Measurements from ENCODE around the gene CXorf49B.
A peak's percentile ranks its signal among the peaks of the same experiment; 100 is the strongest.
"Not testable (repeated sequence)": the region's sequence is repeated elsewhere in the genome, so short reads cannot be mapped to it uniquely, and the experiment has no call there.

The CXorf49B gene

GRCh38 chrX:71782225-71782949 is 19.2 kb downstream of the CXorf49B start:
- H3K9me3 ChIP-seq (ENCODE audit: control insufficient read depth, insufficient read depth, low read depth, low read length); H3K27ac ChIP-seq (ENCODE audit: extremely low read depth, low read depth, low read length); CTCF ChIA-PET; H3K36me3 ChIP-seq (ENCODE audit: control insufficient read depth in 2 of 2, insufficient read depth in 1 of 2, low read length in 2 of 2); H3K4me1 ChIP-seq (ENCODE audit: control insufficient read depth, insufficient read depth, low read length); H3K4me3 ChIP-seq (ENCODE audit: low read depth, low read length); POLR2A ChIA-PET: not testable (repeated sequence)

DNA sequence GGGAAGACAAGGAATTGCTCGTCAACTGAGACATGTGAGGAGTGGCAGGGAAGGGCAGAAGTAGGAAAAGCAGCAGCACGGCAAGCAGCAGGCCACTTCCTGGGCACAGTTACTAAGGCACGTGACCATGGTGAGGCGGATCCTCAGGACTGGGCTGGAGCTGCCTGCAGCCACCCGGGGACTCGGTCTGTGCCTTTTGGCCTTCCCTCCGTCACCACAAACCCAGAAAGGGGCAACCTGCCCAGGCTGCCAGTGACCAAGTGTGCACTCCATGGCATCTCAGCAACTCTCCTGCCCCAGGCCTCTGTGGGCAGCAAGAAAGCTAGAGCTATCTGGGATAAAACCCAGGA is 19.8 kb downstream of the CXorf49B start:
- H3K27ac ChIP-seq (ENCODE audit: extremely low read depth, low read depth, low read length); CTCF ChIA-PET: not testable (repeated sequence)

GRCh38 chrX:71783569-71784347 is 20.6 kb downstream of the CXorf49B start:
- H3K9me3 ChIP-seq (ENCODE audit: control insufficient read depth, insufficient read depth, low read depth, low read length); H3K4me1 ChIP-seq (ENCODE audit: control insufficient read depth, insufficient read depth, low read length); POLR2A ChIA-PET; H3K4me3 ChIP-seq (ENCODE audit: low read depth, low read length); H3K36me3 ChIP-seq (ENCODE audit: control insufficient read depth in 2 of 2, insufficient read depth in 1 of 2, low read length in 2 of 2); H3K27ac ChIP-seq (ENCODE audit: extremely low read depth, low read depth, low read length); CTCF ChIA-PET: not testable (repeated sequence)

More for the DNA sequence above, 19.8 kb downstream of the CXorf49B start:
- H3K4me3 ChIP-seq (ENCODE audit: low read depth, low read length); H3K9me3 ChIP-seq (ENCODE audit: control insufficient read depth, insufficient read depth, low read depth, low read length); H3K36me3 ChIP-seq (ENCODE audit: control insufficient read depth in 2 of 2, insufficient read depth in 1 of 2, low read length in 2 of 2); H3K4me1 ChIP-seq (ENCODE audit: control insufficient read depth, insufficient read depth, low read length); POLR2A ChIA-PET: not testable (repeated sequence)

GRCh38 chrX:71784348-71784983 is 21.3 kb downstream of the CXorf49B start:
- H3K36me3 ChIP-seq (ENCODE audit: control insufficient read depth in 2 of 2, insufficient read depth in 1 of 2, low read length in 2 of 2); H3K4me3 ChIP-seq (ENCODE audit: low read depth, low read length); H3K27ac ChIP-seq (ENCODE audit: extremely low read depth, low read depth, low read length); POLR2A ChIA-PET; CTCF ChIA-PET; H3K4me1 ChIP-seq (ENCODE audit: control insufficient read depth, insufficient read depth, low read length); H3K9me3 ChIP-seq (ENCODE audit: control insufficient read depth, insufficient read depth, low read depth, low read length): not testable (repeated sequence)

- H3K9me3 ChIP-seq (ENCODE audit: control insufficient read depth, insufficient read depth, low read depth, low read length); POLR2A ChIA-PET; H3K4me1 ChIP-seq (ENCODE audit: control insufficient read depth, insufficient read depth, low read length); H3K4me3 ChIP-seq (ENCODE audit: low read depth, low read length); H3K36me3 ChIP-seq (ENCODE audit: control insufficient read depth in 2 of 2, insufficient read depth in 1 of 2, low read length in 2 of 2); CTCF ChIA-PET; H3K27ac ChIP-seq (ENCODE audit: extremely low read depth, low read depth, low read length): not testable (repeated sequence)
- peak; percentile 96 for TF ChIP-seq ZNF146 (tag by site-specific recombination; IDR thresholded peaks at IDR 0.05)
- TF ChIP-seq, protein P1, sequence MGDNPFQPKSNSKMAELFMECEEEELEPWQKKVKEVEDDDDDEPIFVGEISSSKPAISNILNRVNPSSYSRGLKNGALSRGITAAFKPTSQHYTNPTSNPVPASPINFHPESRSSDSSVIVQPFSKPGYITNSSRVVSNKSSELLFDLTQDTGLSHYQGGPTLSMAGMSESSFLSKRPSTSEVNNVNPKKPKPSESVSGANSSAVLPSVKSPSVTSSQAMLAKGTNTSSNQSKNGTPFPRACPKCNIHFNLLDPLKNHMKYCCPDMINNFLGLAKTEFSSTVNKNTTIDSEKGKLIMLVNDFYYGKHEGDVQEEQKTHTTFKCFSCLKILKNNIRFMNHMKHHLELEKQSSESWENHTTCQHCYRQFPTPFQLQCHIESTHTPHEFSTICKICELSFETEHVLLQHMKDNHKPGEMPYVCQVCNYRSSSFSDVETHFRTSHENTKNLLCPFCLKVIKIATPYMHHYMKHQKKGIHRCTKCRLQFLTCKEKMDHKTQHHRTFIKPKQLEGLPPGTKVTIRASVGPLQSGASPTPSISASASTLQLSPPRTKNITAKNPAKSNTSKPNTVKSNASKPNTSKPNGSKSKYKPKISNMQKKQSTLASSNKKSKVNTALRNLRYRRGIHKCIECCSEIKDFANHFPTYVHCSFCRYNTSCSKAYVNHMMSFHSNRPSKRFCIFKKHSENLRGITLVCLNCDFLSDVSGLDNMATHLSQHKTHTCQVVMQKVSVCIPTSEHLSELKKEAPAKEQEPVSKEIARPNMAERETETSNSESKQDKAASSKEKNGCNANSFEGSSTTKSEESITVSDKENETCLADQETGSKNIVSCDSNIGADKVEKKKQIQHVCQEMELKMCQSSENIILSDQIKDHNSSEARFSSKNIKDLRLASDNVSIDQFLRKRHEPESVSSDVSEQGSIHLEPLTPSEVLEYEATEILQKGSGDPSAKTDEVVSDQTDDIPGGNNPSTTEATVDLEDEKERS (tag by site-specific recombination; IDR thresholded peaks at IDR 0.05), result peak; percentile 92; the same call in 1 of the 2 replicates
Measured at GRCh38 chrX:71806450-71806849, 43.3 kb downstream of the CXorf49B start.

DNA sequence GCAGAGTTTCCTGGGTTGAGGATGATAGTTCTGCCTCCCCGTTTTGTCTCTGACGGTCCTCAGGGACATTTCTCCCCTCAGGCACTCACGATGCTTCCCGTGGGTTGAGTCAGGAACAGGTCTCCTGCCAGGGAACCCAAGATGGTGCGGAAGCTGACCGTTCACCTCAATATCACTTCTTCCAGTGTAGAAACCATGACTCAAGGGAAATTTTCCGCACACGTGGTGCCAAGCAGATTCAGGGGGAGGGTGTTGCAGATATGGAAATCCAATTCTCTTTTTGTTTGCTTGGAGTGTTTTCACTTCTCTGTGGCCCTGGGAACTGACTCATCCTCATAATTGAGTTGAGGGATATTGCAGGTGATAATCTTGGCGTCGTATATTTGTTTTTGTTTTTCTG is 46.7 kb downstream of the CXorf49B start:
- Histone ChIP-seq H3K4me3 (ENCODE audit: low read depth, low read length) (no peak overlapping the region), H3K36me3 (ENCODE audit: control insufficient read depth in 2 of 2, insufficient read depth in 1 of 2, low read length in 2 of 2) (no peaks in the 10 kb centered on the region), H3K9me3 (ENCODE audit: control insufficient read depth, insufficient read depth, low read depth, low read length) (no peaks in the 10 kb centered on the region; the same call in none of the 2 replicates), H3K27ac (ENCODE audit: extremely low read depth, low read depth, low read length) (no peak overlapping the region), H3K4me1 (ENCODE audit: control insufficient read depth, insufficient read depth, low read length) (0 out of 2 replicates have a peak, but pooled peaks cover 2% of the 10 kb centered on the region)
- ChIA-PET CTCF (no interaction called here), POLR2A (no interaction called here)
- TF ChIP-seq ZNF585B (tag by site-specific recombination; IDR thresholded peaks at IDR 0.05) (no peak), PRDM10 (tag by site-specific recombination; IDR thresholded peaks at IDR 0.05) (0 out of 2 replicates have a peak, but pooled peaks have one; percentile 38), SP3 (tag by site-specific recombination; IDR thresholded peaks at IDR 0.05) (0 out of 2 replicates have a peak, but pooled peaks have one; percentile 22), ZBTB48 (tag by site-specific recombination; IDR thresholded peaks at IDR 0.05) (0 out of 2 replicates have a peak, but pooled peaks have one; percentile 31), ZNF335 (tag by site-specific recombination; conservative IDR thresholded peaks at IDR 0.05) (0 out of 2 replicates have a peak, but pooled peaks have one; percentile 27), ZNF416 (tag by site-specific recombination; IDR thresholded peaks at IDR 0.05) (no peak), ZNF398 (tag by site-specific recombination; IDR thresholded peaks at IDR 0.05) (peak; percentile 34; the same call in 1 of the 2 replicates)

Measured in HEK293 (cell line).